SK-N-SH treated with all-trans-retinoic acid at 6 μM for 48 hours (cell line): ENCODE data around the gene MSN.

ENCODE experiments used
- ATAC-seq: fragments of 200-7000 bp; cut with Tn5 transposase; 3 replicates; pipeline ENCODE4 v1.9.1; 2020; ENCODE audit warnings: mild to moderate bottlenecking, moderate library complexity
- GLIS3 ChIP-seq: fragments of 250-450 bp; sonication (Bioruptor Pico); IDR thresholded peaks from 2 replicates; pipeline ENCODE4 v1.5.0; 2020; ENCODE audit warnings: mild to moderate bottlenecking, moderate library complexity
- ZNF70 ChIP-seq: fragments of 450-650 bp; formaldehyde crosslinking; IDR thresholded peaks from 2 replicates; pipeline ENCODE4 v1.5.0; 2020; ENCODE audit warnings: mild to moderate bottlenecking, moderate library complexity

Gene MSN

GRCh38 chrX:65781845-65782244 is 114.4 kb downstream of the MSN start:
- ATAC-seq = no peak
- no peak for TF ChIP-seq GLIS3 (CRISPR knock-in tag)

GRCh38 chrX:65783746-65784145 is 116.3 kb downstream of the MSN start:
- TF ChIP-seq ZNF70 = no peak
- no peak for ATAC-seq
